ENCODE measurements around the gene EDIL3.

- TF ChIP-seq CTCF (IDR thresholded peaks at IDR 0.05), result no peak
- no peak for TF ChIP-seq POLR2A (IDR thresholded peaks at IDR 0.05)
Observed at GRCh38 chr5:84213212-84213611, 171.5 kb downstream of the EDIL3 start.
